GM12864 (cell line): Measurements from ENCODE around the gene CBFA2T3.

Source experiments
- DNase-seq: peaks from one replicate; pipeline ENCODE4 v3.0.0-alpha.2; 2011; ENCODE audit warnings: low read depth
- H3K4me3 ChIP-seq: 2 replicates; pipeline ENCODE4 v1.5.1; 2011; ENCODE audit warnings: mild to moderate bottlenecking, low read depth, low read length, control low read depth
- TF ChIP-seq, protein P1 (sequence below): IDR thresholded peaks from 2 replicates; pipeline ENCODE4 v1.5.1; 2011; ENCODE audit warnings: low read depth, mild to moderate bottlenecking, moderate library complexity, low read length, control low read depth, inconsistent platforms; ENCODE audit errors: missing control alignments

Gene CBFA2T3

DNA sequence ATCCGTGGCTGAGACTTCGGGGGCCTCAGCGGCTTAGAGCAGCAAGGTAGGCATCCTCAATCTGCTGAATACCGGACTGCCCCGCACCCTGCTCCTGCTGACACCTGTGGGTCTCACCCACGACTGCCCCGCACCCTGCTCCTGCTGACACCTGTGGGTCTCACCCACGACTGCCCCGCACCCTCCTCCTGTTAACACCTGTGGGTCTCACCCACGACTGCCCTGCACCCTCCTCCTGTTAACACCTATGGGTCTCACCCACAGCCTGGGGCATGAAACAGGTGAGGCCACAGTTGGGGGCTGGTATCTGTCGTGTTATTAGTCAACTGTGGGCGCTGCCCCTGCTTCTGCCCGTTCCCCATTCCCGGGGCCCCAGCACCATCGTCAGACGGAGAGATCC, 74.3 kb downstream of the CBFA2T3 start:
- TF ChIP-seq, protein P1, sequence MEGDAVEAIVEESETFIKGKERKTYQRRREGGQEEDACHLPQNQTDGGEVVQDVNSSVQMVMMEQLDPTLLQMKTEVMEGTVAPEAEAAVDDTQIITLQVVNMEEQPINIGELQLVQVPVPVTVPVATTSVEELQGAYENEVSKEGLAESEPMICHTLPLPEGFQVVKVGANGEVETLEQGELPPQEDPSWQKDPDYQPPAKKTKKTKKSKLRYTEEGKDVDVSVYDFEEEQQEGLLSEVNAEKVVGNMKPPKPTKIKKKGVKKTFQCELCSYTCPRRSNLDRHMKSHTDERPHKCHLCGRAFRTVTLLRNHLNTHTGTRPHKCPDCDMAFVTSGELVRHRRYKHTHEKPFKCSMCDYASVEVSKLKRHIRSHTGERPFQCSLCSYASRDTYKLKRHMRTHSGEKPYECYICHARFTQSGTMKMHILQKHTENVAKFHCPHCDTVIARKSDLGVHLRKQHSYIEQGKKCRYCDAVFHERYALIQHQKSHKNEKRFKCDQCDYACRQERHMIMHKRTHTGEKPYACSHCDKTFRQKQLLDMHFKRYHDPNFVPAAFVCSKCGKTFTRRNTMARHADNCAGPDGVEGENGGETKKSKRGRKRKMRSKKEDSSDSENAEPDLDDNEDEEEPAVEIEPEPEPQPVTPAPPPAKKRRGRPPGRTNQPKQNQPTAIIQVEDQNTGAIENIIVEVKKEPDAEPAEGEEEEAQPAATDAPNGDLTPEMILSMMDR = no peak
- DNase-seq = no peak
- H3K4me3 ChIP-seq = no peak overlapping the region

DNA sequence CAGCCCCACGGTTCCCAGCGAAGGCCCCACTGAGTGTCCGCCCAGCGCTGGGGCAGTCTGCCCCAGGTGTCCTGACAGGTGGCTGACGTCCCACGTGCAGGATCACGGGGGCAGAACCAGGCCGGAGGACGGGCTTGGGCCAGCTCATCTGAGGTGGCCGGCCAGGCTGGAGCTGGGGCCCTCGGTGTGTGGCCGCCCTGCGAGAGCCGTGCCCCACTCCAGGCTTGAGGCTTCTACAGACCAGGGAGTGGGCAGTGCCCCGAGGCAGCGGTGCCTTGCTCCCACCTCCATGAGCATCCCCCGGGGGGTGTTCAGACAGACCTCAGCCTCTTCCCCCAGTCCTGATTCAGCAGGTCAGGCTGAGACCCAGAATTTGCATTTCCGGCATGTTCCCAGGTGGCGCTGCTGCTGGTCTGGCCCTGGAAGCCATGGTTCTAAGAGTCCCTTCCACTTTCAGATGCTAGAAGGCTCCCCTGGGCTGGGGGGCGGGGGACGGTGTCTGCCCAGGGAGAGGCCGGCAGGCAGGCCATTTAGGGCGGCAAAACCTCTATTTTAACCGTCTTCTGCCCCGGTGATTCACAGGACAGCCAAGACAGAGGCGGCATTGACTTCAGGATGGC, 75.2 kb downstream of the CBFA2T3 start:
- no peak overlapping the region for H3K4me3 ChIP-seq
- TF ChIP-seq, protein P1 = no peak
- no peak for DNase-seq

DNA sequence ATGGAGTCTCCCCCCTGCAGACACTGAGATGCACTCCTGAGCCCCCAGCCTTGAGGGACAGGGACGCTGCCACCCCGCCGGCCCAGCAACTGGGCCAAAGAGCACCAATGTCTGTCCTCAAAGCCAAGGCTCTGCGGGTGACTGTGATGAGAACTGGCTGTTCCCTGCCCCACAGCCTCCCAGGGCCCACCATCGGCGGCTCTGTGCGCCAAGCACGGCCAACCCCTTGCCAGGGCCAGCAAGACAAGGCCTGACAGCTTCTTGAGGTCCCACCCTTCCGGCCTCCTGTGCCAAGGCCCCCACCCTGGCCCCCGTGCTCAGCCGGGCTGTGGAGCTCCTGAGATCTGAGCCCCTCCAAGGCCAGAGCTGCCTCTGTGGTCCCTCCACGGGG, 76.3 kb downstream of the CBFA2T3 start:
- TF ChIP-seq, protein P1 = no peak
- no peak for DNase-seq

DNA sequence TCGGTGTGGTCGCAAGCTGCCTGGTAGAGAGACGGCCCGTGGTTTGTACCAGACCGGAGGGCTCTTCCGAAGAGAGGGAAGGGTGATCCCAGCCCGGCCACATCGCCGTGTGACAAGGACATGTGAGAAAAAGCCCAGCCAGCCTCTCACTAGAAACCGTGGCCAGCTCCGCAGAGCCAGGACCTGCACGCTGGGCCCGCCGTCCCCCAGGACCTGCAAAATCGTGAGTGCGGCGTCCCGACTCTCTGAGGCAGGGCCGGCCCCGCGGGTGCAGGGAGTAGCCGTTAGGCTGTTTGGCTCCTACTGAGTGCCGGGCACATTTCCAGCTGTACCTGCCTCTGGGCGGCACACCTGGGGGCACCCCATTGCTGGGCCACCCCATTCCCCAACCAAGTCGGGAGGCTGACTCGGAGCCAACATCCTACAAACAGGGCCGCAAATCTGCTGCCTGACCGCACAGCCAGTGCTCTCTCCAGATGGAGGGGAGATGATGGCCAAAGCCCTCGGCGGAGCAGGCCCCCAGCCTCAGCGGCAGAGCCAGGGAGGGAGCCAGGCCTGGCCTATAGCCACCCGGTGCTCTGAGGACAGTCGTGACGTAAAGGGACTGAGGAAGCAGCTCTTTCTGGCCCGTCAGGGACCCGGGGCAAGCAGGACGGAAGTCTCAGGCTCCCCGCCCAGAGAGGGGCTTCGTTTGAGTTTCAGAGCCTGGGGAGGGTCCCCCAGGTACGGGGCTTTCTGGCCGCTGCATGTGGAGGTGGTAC, 76.9 kb downstream of the CBFA2T3 start:
- H3K4me3 ChIP-seq = no peak overlapping the region
- TF ChIP-seq, protein P1 = no peak
- DNase-seq = no peak

More for the DNA sequence above, 76.3 kb downstream of the CBFA2T3 start:
- H3K4me3 ChIP-seq = no peak overlapping the region

DNA sequence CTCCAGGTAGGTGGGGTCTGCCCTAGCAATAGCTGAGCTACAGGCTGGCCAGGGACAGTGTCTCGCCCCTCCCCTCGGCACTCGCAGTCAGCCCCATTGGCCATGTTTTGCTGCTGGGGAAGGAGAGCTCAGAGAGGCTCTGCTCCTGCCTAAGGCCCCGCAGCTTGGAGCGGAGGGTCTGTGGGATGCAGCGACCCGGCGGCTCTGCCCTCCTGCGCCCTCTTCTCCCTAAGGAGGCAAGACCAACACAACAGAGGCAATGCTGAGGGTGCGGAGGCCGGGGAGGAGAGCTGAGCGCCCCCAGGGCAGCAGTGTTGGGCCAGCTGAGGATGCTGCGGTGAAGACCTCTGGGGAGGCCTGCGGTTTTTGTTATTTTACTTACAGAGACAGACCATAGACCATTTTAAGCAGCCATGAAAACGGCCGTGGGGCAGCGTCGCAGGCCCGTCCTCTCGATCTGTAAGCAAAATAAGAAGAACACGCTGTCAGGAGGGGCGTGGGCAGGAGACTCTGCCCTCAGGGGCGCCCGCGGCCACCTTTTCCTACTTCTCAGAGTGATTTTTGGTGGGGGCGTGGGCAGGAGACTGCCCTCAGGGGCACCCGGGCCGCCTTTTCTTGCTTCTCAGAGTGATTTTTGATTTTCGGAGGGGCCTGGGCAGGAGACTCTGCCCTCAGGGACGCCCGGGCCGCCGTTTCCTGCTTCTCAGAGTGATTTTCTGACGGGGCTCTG, 79.1 kb downstream of the CBFA2T3 start:
- TF ChIP-seq, protein P1 = no peak
- no peak overlapping the region for H3K4me3 ChIP-seq
- DNase-seq = no peak

DNA sequence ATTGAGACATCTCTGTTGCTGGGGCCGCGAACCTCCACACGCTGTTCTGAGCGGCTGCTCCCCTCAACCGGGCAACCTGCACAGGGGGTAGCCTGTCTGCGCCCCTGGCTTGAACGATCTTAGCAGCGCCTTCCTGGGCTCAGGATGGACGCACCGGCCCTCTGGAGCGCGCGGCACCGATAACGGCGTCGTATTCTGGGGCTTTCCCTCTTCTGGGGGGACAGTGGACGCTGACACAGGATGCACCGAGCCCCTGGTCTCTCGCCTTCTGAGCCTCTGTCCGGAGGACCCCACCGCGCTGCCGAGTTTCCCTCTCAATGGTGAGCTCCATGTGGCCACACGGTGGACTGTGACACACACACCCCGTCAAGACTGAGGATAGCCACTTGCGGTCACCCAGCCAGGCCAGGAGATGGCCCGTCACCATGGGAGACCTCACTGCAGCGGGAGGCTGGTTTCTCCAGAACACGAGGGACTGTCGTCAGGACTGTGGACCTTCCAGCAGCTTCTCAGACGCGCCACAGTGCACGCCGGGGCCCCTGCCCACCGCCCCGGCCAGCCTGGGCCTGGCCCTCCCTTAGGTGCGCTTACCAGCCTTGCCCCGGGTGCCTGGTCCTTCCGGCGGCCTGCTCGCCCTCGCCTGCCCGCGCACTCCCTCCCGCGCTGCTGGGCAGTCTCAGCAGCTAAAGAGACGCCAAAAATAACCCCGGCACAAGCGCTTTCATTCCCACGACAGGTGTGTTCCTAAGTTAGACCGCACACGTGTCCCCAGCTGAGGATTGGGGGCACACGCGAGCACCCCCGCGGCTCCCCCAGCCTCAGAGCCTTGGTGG, 80.6 kb downstream of the CBFA2T3 start:
- TF ChIP-seq, protein P1 = no peak
- no peak overlapping the region for H3K4me3 ChIP-seq
- DNase-seq = no peak
